H1 (cell line): ENCODE results near the gene OPCML. TPM values are rescaled to one million over a fixed set of nuclear protein-coding genes. Genes with fewer than 3 reads are reported as not detected.

Source experiments
- CTCF ChIA-PET: fragments of 300-600 bp; sonication (Branson Sonifier 250); formaldehyde crosslinking; loops from one replicate; lab custom pipeline; 2021; ENCODE audit not compliant: partially characterized antibody; lab: Charles Lee
- POLR2A ChIA-PET: fragments of 300-600 bp; sonication (Branson Sonifier 250); formaldehyde crosslinking; loops from one replicate; lab custom pipeline; 2021; ENCODE audit warnings: inconsistent platforms; ENCODE audit not compliant: partially characterized antibody; lab: Charles Lee
- DNase-seq, 2 experiments: peaks; one replicate each; pipeline versions ENCODE4 v3.0.0 to v3.0.0-alpha.2; 2010 to 2022; ENCODE audit warnings: low spot score in 2 of 2, low read depth in 1 of 2, mixed read lengths in 1 of 2
- FAIRE-seq: peaks from 2 replicates; lab custom pipeline; 2011; peaks lifted over from hg19 to GRCh38; lab: Jason Lieb, UNC
- H2AFZ ChIP-seq: 2 replicates; pipeline ENCODE4 v1.8.1; 2012; ENCODE audit warnings: low read length, inconsistent platforms
- H2AK5ac ChIP-seq: 2 replicates; pipeline ENCODE4 v1.6.1; 2013; ENCODE audit warnings: low read depth, low read length
- H2BK120ac ChIP-seq: replicated peaks from 2 replicates; pipeline ENCODE3; 2013; ENCODE audit warnings: low read depth, low read length, inconsistent platforms
- H2BK12ac ChIP-seq: 2 replicates; pipeline ENCODE4 v1.6.1; 2013; ENCODE audit warnings: low read depth, low read length
- H2BK15ac ChIP-seq: 2 replicates; pipeline ENCODE4 v1.6.1; 2013; ENCODE audit warnings: low read length
- H2BK20ac ChIP-seq: 2 replicates; pipeline ENCODE4 v1.6.1; 2013; ENCODE audit warnings: low read length
- H2BK5ac ChIP-seq: 2 replicates; pipeline ENCODE4 v1.6.1; 2013; ENCODE audit warnings: low read depth, low read length
- H3K14ac ChIP-seq: 2 replicates; pipeline ENCODE4 v1.6.1; 2013; ENCODE audit warnings: inconsistent platforms; ENCODE audit not compliant: insufficient read length
- H3K18ac ChIP-seq: 2 replicates; pipeline ENCODE4 v1.6.1; 2013; ENCODE audit warnings: low read length; ENCODE audit errors: extremely low read depth
- H3K23ac ChIP-seq: 2 replicates; pipeline ENCODE4 v1.6.1; 2013; ENCODE audit warnings: inconsistent platforms; ENCODE audit not compliant: insufficient read length
- H3K23me2 ChIP-seq: 2 replicates; pipeline ENCODE4 v1.6.1; 2013; ENCODE audit warnings: low read depth, low read length
- H3K27ac ChIP-seq: 2 replicates; pipeline ENCODE4 v1.6.1; 2011; ENCODE audit warnings: low read depth, low read length, inconsistent platforms
- H3K27me3 ChIP-seq, 4 experiments: replicated peaks in 1 of 4; 1 replicate in 1 of 4; 2 replicates in 3 of 4; pipeline versions ENCODE4 v1.6.1 to v1.8.1; 2011 to 2013; ENCODE audit warnings: low read length in 3 of 4, mild to moderate bottlenecking in 3 of 4, inconsistent platforms in 2 of 4, mixed read lengths in 2 of 4, moderate library complexity in 1 of 4; ENCODE audit not compliant: control insufficient read depth in 3 of 4, insufficient read depth in 3 of 4; ENCODE audit errors: extremely low read depth in 1 of 4
- H3K36me3 ChIP-seq, 4 experiments: 2 replicates each; pipeline versions ENCODE4 v1.6.1 to v1.8.1; 2011 to 2013; ENCODE audit warnings: mild to moderate bottlenecking in 4 of 4, low read length in 3 of 4, moderate library complexity in 2 of 4, control low read depth in 1 of 4, inconsistent platforms in 1 of 4; ENCODE audit not compliant: insufficient read depth in 4 of 4, control insufficient read depth in 2 of 4
- H3K4ac ChIP-seq: replicated peaks from 2 replicates; pipeline ENCODE3; 2013; ENCODE audit warnings: low read length, low read depth, mixed read lengths, inconsistent platforms; ENCODE audit not compliant: insufficient read length
- H3K4me1 ChIP-seq, 4 experiments: replicated peaks in 1 of 4; 1 replicate in 1 of 4; 2 replicates in 3 of 4; pipeline versions ENCODE4 v1.6.1 to v1.8.1; 2011 to 2013; ENCODE audit warnings: low read length in 3 of 4, inconsistent platforms in 2 of 4, mixed read lengths in 1 of 4; ENCODE audit not compliant: insufficient read depth in 4 of 4, control insufficient read depth in 3 of 4
- H3K4me2 ChIP-seq, 2 experiments: 2 replicates each; pipeline versions ENCODE4 v1.6.1 to v1.8.1; 2011 to 2013; ENCODE audit warnings: low read depth in 2 of 2, low read length in 2 of 2, control low read depth in 1 of 2, inconsistent platforms in 1 of 2, mild to moderate bottlenecking in 1 of 2; ENCODE audit not compliant: insufficient read depth in 1 of 2
- H3K4me3 ChIP-seq, 4 experiments: fragments of 200-600, 300-600 bp in 1 of 4; sonication (generic), shearing (Covaris generic), sonication (Bioruptor Twin) in 1 of 4; 2 replicates each; pipeline versions ENCODE4 v1.5.1 to v1.8.1; 2011 to 2016; ENCODE audit warnings: low read length in 4 of 4, low read depth in 3 of 4, control low read depth in 2 of 4, inconsistent platforms in 2 of 4, mild to moderate bottlenecking in 2 of 4, mixed read lengths in 1 of 4, moderate library complexity in 1 of 4; ENCODE audit not compliant: insufficient read depth in 2 of 4; ENCODE audit errors: extremely low read depth in 1 of 4
- H3K56ac ChIP-seq: replicated peaks from 2 replicates; pipeline ENCODE3; 2013; ENCODE audit warnings: low read depth, mild to moderate bottlenecking, mixed read lengths, low read length, inconsistent platforms; ENCODE audit not compliant: insufficient read length
- H3K79me1 ChIP-seq: 2 replicates; pipeline ENCODE4 v1.6.1; 2013; ENCODE audit warnings: low read depth, low read length, control low read depth
- H3K79me2 ChIP-seq, 2 experiments: 2 replicates each; pipeline versions ENCODE4 v1.6.1 to v1.8.1; 2012 to 2013; ENCODE audit warnings: low read length in 2 of 2, mild to moderate bottlenecking in 2 of 2, inconsistent platforms in 1 of 2; ENCODE audit not compliant: insufficient read depth in 2 of 2, control insufficient read depth in 1 of 2
- H3K9ac ChIP-seq, 4 experiments: replicated peaks in 1 of 4; 1 replicate in 1 of 4; 2 replicates in 3 of 4; pipeline versions ENCODE4 v1.6.1 to v1.8.1; 2011 to 2013; ENCODE audit warnings: low read depth in 3 of 4, low read length in 3 of 4, control low read depth in 2 of 4, mild to moderate bottlenecking in 2 of 4, moderate library complexity in 2 of 4, inconsistent platforms in 1 of 4; ENCODE audit errors: extremely low read depth in 1 of 4
- H3K9me3 ChIP-seq, 2 experiments: 2 replicates each; pipeline versions ENCODE4 v1.6.1 to v1.8.1; 2012 to 2013; ENCODE audit warnings: mild to moderate bottlenecking in 2 of 2, moderate library complexity in 2 of 2, control low read depth in 1 of 2, inconsistent platforms in 1 of 2, low read depth in 1 of 2, low read length in 1 of 2, mixed read lengths in 1 of 2; ENCODE audit not compliant: insufficient read depth in 2 of 2
- H4K20me1 ChIP-seq, 2 experiments: replicated peaks in 1 of 2; 2 replicates each; pipeline versions ENCODE3 to v1.8.1; 2011 to 2013; ENCODE audit warnings: inconsistent platforms in 2 of 2, low read length in 2 of 2, mild to moderate bottlenecking in 1 of 2; ENCODE audit not compliant: insufficient read depth in 2 of 2, control insufficient read depth in 1 of 2
- H4K5ac ChIP-seq: 2 replicates; pipeline ENCODE4 v1.6.1; 2013; ENCODE audit warnings: low read length, low read depth, mixed read lengths, inconsistent platforms; ENCODE audit not compliant: insufficient read length
- H4K8ac ChIP-seq: 2 replicates; pipeline ENCODE4 v1.8.0; 2013; ENCODE audit warnings: mild to moderate bottlenecking, moderate library complexity, low read length, inconsistent platforms; ENCODE audit not compliant: insufficient read depth; ENCODE audit errors: extremely low read depth
- H4K91ac ChIP-seq: replicated peaks from 2 replicates; pipeline ENCODE3; 2013; ENCODE audit warnings: low read length, mixed read lengths, inconsistent platforms; ENCODE audit not compliant: insufficient read length
- YY1 ChIP-seq: IDR thresholded peaks from 2 replicates; pipeline ENCODE4 v1.6.1; 2011; ENCODE audit warnings: low read depth, mild to moderate bottlenecking, low read length
- ZNF274 ChIP-seq: IDR thresholded peaks from 2 replicates; pipeline ENCODE4 v1.7.0; 2012; ENCODE audit warnings: low read length, borderline replicate concordance; ENCODE audit errors: extremely low read depth
- WGBS, 2 experiments: shearing (Covaris generic) in 1 of 2; methylation state at CpG; one replicate each; pipeline versions ENCODE4 v1.1.6 to v1.1.7; 2013 to 2015; ENCODE audit warnings: low lambda C conversion rate in 2 of 2, mixed read lengths in 2 of 2, inconsistent platforms in 1 of 2, low coverage in 1 of 2, missing lambda C conversion rate in 1 of 2; ENCODE audit not compliant: insufficient replicate concordance in 2 of 2, insufficient coverage in 1 of 2, insufficient read length in 1 of 2; ENCODE audit errors: extremely low coverage in 1 of 2, missing lambda C conversion rate in 1 of 2; 5-methylcytosine and 5-hydroxymethylcytosine counted together
- polyA plus RNA-seq, 7 experiments: library from polyadenylated mRNA; depleted of rRNA in 3 of 7; stranded (reverse) in 5 of 7; unstranded in 2 of 7; fragments of >200 nt in 5 of 7; fragments of 200-250 nt in 2 of 7; gene quantifications; 1 replicate in 5 of 7; 2 replicates in 1 of 7; 4 replicates in 1 of 7; pipeline versions ENCODE4 v1.2.1 to v1.2.3, GENCODE V29; 2011 to 2013; ENCODE audit warnings: missing spikeins in 2 of 7, mixed read lengths in 2 of 7
- total RNA-seq: library from RNA; stranded (reverse); fragmentation: NEBNext Ultra II Directional; extraction: Animal tissue kit (Norgen Biotek cat#: 25700); gene quantifications from 2 replicates; pipeline ENCODE4 v1.2.1, GENCODE V29; 2021

The OPCML gene
- total and polyA plus RNA-seq, 2 of the 8 experiments (the other 6 are each of a cell fraction or from before 2014, with no cell fraction given): 2.3 to 3.1 TPM

DNA sequence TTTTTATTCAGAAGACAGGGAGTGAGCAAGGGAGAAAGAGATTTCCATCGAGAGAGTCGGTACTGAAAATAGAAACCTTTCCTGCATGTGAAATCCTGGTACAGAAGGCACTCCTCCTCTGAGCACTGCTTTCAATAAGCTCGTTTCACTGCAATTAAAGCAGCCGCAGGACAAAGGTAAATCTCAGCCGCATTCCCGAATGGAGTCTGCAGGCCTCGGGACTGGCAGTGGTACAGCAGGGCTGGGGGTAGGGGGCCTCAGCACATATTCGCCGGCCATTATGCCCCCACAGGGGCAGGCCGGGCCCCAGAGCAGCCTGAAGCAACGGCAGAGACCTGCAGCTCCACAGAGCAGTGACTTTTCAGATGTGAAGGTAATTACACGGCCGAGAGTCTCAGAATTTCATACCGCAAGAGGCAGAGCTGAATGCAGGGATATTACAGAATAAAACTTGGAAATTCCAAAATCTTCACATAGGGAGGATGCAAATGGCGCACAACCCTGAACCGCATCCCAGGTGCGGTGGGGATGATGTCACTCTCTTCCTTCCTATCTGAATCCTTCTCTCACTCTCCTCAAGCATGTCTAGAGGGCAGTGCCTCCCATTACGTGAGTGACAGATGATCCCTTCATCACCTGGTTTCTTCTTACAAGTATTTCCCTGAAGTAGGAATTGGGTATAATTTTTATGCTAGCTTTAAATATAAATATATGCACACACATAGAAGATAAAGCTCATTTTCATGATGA is 622.1 kb downstream of the OPCML start:
- H3K56ac ChIP-seq: no peak overlapping the region
- no peak overlapping the region for H3K4me2 ChIP-seq
- FAIRE-seq (no peak), DNase-seq (no peak)
- no peaks in the 10 kb centered on the region; a peak in 1 of 7 replicates for H3K27me3 ChIP-seq
- no peak overlapping the region for H2AFZ ChIP-seq
- H4K91ac ChIP-seq: no peak overlapping the region
- H3K27ac ChIP-seq: no peak overlapping the region
- H3K23me2 ChIP-seq: no peaks in the 10 kb centered on the region
- H3K14ac ChIP-seq: no peak overlapping the region
- peaks cover 0 to 4% (median under 1%) of the 10 kb centered on the region in 4 experiments; a peak in 1 of 7 replicates for H3K4me1 ChIP-seq
- H3K18ac ChIP-seq: no peak overlapping the region
- H2BK20ac ChIP-seq: no peak overlapping the region
- no peak overlapping the region for H3K4me3 ChIP-seq
- no peaks in the 10 kb centered on the region for H4K20me1 ChIP-seq
- POLR2A ChIA-PET: no interaction called here
- H3K23ac ChIP-seq: no peak overlapping the region
- no peak overlapping the region for H4K5ac ChIP-seq
- CTCF ChIA-PET: interaction anchor here (0.6 to 4.0 kb wide), 4 partner anchors 9 to 155 kb away, joined by 3 to 18 read pairs (median 3); no protein-coding TSS in a partner anchor
- no peak overlapping the region for H2BK120ac ChIP-seq
- no peak overlapping the region for H3K4ac ChIP-seq
- no peak overlapping the region for H4K8ac ChIP-seq
- no peaks in the 10 kb centered on the region for H3K9me3 ChIP-seq
- H3K36me3 ChIP-seq: no peaks in the 10 kb centered on the region
- 88% methylated on average over 18 of the region's 18 CpGs; no CpG with 5 or more reads in 1 of the 2 experiments for WGBS, 2 experiments
- H2BK15ac ChIP-seq: no peak overlapping the region
- TF ChIP-seq YY1 (0 out of 2 replicates have a peak, but pooled peaks have one; percentile 15), ZNF274 (no peak)
- no peak overlapping the region for H2AK5ac ChIP-seq
- H3K9ac ChIP-seq: no peak overlapping the region
- no peak overlapping the region for H2BK5ac ChIP-seq
- no peaks in the 10 kb centered on the region for H3K79me2 ChIP-seq
- H2BK12ac ChIP-seq: no peak overlapping the region
- H3K79me1 ChIP-seq: no peaks in the 10 kb centered on the region
